HepG2 (cell line): ENCODE data around the gene GDF9. TPM values are rescaled to one million over a fixed set of nuclear protein-coding genes. Genes with fewer than 3 reads are reported as not detected.

Source experiments
- BRCA1 ChIP-seq: sonication (generic); formaldehyde crosslinking; IDR thresholded peaks from 2 replicates; pipeline ENCODE4 v1.4.0; 2020; ENCODE audit warnings: missing genetic modification reagents
- CEBPB ChIP-seq: IDR thresholded peaks from 2 replicates; pipeline ENCODE4 v1.6.1; 2011; ENCODE audit warnings: low read depth, low read length, improper control_type of control experiment, borderline replicate concordance
- ETV6 ChIP-seq: sonication (generic); formaldehyde crosslinking; conservative IDR thresholded peaks from 2 replicates; pipeline ENCODE4 v1.4.0; 2020; ENCODE audit warnings: missing genetic modification reagents
- HHEX ChIP-seq: IDR thresholded peaks from 2 replicates; pipeline ENCODE4 v1.6.1; 2016; ENCODE audit warnings: control low read depth
- HNRNPUL1 ChIP-seq: fragments of 200-400 bp; formaldehyde crosslinking; IDR thresholded peaks from 2 replicates; pipeline ENCODE4 v1.6.1; 2017; ENCODE audit warnings: low read depth, mild to moderate bottlenecking, low read length, moderate library complexity
- KDM3A ChIP-seq: IDR thresholded peaks from 2 replicates; pipeline ENCODE4 v1.6.1; 2018; ENCODE audit warnings: low read depth, missing compliant biosample characterization
- KDM4B ChIP-seq: sonication (generic); formaldehyde crosslinking; IDR thresholded peaks from 2 replicates; pipeline ENCODE4 v1.4.0; 2020; ENCODE audit warnings: missing genetic modification reagents
- NFE2L2 ChIP-seq: fragments of 150-350 bp; IDR thresholded peaks from 2 replicates; pipeline ENCODE4 v1.6.1; 2014; ENCODE audit warnings: low read length
- PHB2 ChIP-seq: fragments of 450-650 bp; IDR thresholded peaks from 2 replicates; pipeline ENCODE4 v1.6.1; 2018; ENCODE audit not compliant: partially characterized antibody
- POLR2A ChIP-seq, 2 experiments: IDR thresholded peaks; 2 replicates each; pipeline ENCODE4 v1.6.1; 2011; ENCODE audit warnings: low read depth in 2 of 2, low read length in 2 of 2, mild to moderate bottlenecking in 1 of 2, moderate library complexity in 1 of 2; ENCODE audit not compliant: insufficient read depth in 1 of 2
- RELA ChIP-seq: sonication (generic); formaldehyde crosslinking; IDR thresholded peaks from 2 replicates; pipeline ENCODE4 v1.4.0; 2020; ENCODE audit warnings: missing genetic modification reagents
- RFXAP ChIP-seq: sonication (generic); formaldehyde crosslinking; IDR thresholded peaks from 2 replicates; pipeline ENCODE4 v1.4.0; 2020; ENCODE audit warnings: missing genetic modification reagents, borderline replicate concordance
- SSRP1 ChIP-seq: IDR thresholded peaks from 2 replicates; pipeline ENCODE4 v1.6.1; 2016; ENCODE audit warnings: control low read depth
- THAP11 ChIP-seq: IDR thresholded peaks from 2 replicates; pipeline ENCODE4 v1.6.1; 2016; ENCODE audit warnings: missing biosample characterization, missing genetic modification reagents
- ZNF264 ChIP-seq: sonication (generic); formaldehyde crosslinking; IDR thresholded peaks from 2 replicates; pipeline ENCODE4 v1.4.0; 2020; ENCODE audit warnings: missing genetic modification reagents
- ZNF282 ChIP-seq: fragments of 450-650 bp; IDR thresholded peaks from 2 replicates; pipeline ENCODE4 v1.6.1; 2018; ENCODE audit not compliant: partially characterized antibody
- ZNF556 ChIP-seq: sonication (generic); formaldehyde crosslinking; IDR thresholded peaks from 2 replicates; pipeline ENCODE4 v1.4.0; 2020; ENCODE audit warnings: mild to moderate bottlenecking, missing genetic modification reagents, borderline replicate concordance
- ZNF746 ChIP-seq: sonication (generic); formaldehyde crosslinking; IDR thresholded peaks from 2 replicates; pipeline ENCODE4 v1.8.0; 2022; ENCODE audit warnings: mild to moderate bottlenecking, missing genetic modification reagents
- polyA plus RNA-seq, 8 experiments: library from polyadenylated mRNA; depleted of rRNA in 3 of 8; stranded (reverse) in 7 of 8; unstranded in 1 of 8; fragments of >200 nt; fragmentation: Illumina TruSeq in 4 of 8; extraction: Trizol in 4 of 8; gene quantifications; 2 replicates each; pipeline versions ENCODE4 v1.2.1 to v1.2.3, GENCODE V29; 2011 to 2016; ENCODE audit warnings: low read depth in 4 of 8, missing spikeins in 1 of 8, mixed read lengths in 1 of 8; ENCODE audit not compliant: insufficient read depth in 1 of 8
- total RNA-seq, 5 experiments: library from RNA; depleted of rRNA; stranded (reverse); fragments of >200 nt; fragmentation: Illumina TruSeq; extraction: Trizol; gene quantifications; 2 replicates each; pipeline ENCODE4 v1.2.3, GENCODE V29; 2016; ENCODE audit warnings: low read depth in 1 of 5
- TF ChIP-seq, protein P1 (sequence below): sonication (generic); formaldehyde crosslinking; conservative IDR thresholded peaks from 2 replicates; pipeline ENCODE4 v1.8.0; 2022; ENCODE audit warnings: mild to moderate bottlenecking, moderate library complexity, missing genetic modification reagents
- TF ChIP-seq, protein P2 (sequence below): sonication (generic); formaldehyde crosslinking; IDR thresholded peaks from 2 replicates; pipeline ENCODE4 v1.5.1; 2020; ENCODE audit warnings: mild to moderate bottlenecking, missing genetic modification reagents, moderate library complexity
- TF ChIP-seq, protein P3 (sequence below): sonication (generic); formaldehyde crosslinking; IDR thresholded peaks from 2 replicates; pipeline ENCODE4 v1.4.0; 2020; ENCODE audit warnings: mild to moderate bottlenecking, missing genetic modification reagents
- TF ChIP-seq, protein P4 (sequence below), 2 experiments: IDR thresholded peaks; 2 replicates each; pipeline ENCODE4 v1.6.1; 2011 to 2012; ENCODE audit warnings: low read length in 2 of 2, borderline replicate concordance in 1 of 2, low read depth in 1 of 2, mild to moderate bottlenecking in 1 of 2, moderate library complexity in 1 of 2

GDF9 gene
- total and polyA plus RNA-seq, 2 of the 13 experiments (the other 11 are each of a cell fraction or from before 2014, with no cell fraction given) = 0.33 to 0.38 TPM

DNA sequence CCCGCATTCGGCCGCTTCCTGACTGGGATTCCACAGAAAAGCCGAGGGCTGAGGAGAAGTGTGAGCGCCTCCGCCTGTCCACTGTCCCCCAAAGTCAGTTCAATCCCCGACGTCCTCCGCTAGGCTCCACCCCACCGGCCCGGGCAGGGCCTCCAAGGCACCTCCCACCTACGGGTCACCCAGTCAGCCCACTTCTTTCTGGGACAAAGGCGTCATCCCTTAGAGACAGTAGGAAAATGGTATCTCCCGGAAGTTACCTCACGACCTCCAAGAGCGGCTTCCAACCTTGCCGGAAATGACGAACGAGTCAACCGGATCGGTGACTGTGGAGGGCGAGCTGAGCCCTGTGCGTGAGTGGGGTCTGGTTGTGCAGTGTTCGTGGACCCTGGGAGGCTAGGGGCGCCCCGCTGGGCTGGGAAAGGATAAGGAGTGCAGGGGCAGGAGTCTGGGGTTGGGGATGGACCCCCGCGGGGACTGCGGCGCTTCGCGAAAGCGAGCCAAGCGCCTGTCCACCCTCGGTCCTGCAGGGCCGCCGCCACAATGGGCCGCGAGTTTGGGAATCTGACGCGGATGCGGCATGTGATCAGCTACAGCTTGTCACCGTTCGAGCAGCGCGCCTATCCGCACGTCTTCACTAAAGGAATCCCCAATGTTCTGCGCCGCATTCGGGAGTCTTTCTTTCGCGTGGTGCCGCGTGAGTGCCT, at the start of gene GDF9, which contains the start of gene UQCRQ (continued):
- TF ChIP-seq, protein P1, sequence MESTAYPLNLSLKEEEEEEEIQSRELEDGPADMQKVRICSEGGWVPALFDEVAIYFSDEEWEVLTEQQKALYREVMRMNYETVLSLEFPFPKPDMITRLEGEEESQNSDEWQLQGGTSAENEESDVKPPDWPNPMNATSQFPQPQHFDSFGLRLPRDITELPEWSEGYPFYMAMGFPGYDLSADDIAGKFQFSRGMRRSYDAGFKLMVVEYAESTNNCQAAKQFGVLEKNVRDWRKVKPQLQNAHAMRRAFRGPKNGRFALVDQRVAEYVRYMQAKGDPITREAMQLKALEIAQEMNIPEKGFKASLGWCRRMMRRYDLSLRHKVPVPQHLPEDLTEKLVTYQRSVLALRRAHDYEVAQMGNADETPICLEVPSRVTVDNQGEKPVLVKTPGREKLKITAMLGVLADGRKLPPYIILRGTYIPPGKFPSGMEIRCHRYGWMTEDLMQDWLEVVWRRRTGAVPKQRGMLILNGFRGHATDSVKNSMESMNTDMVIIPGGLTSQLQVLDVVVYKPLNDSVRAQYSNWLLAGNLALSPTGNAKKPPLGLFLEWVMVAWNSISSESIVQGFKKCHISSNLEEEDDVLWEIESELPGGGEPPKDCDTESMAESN = no peak
- no peak; the same call in 1 of the 2 replicates for TF ChIP-seq ZNF556 (CRISPR knock-in tag)
- peak; percentile 80 for TF ChIP-seq KDM4B (CRISPR knock-in tag)
- TF ChIP-seq HHEX (CRISPR knock-in tag) = no peak
- peak; percentile 72 for TF ChIP-seq ZNF746 (CRISPR knock-in tag)
- TF ChIP-seq ZNF282 = no peak
- TF ChIP-seq RFXAP (CRISPR knock-in tag) = peak; percentile 95
- peak; percentile 90 to 95 for TF ChIP-seq POLR2A (IDR thresholded peaks at IDR 0.05; ENCODE audit: insufficient read depth in 1 of 2, low read depth in 2 of 2, low read length in 2 of 2)
- TF ChIP-seq SSRP1 (CRISPR knock-in tag) = no peak
- TF ChIP-seq NFE2L2 = no peak
- TF ChIP-seq, protein P2, sequence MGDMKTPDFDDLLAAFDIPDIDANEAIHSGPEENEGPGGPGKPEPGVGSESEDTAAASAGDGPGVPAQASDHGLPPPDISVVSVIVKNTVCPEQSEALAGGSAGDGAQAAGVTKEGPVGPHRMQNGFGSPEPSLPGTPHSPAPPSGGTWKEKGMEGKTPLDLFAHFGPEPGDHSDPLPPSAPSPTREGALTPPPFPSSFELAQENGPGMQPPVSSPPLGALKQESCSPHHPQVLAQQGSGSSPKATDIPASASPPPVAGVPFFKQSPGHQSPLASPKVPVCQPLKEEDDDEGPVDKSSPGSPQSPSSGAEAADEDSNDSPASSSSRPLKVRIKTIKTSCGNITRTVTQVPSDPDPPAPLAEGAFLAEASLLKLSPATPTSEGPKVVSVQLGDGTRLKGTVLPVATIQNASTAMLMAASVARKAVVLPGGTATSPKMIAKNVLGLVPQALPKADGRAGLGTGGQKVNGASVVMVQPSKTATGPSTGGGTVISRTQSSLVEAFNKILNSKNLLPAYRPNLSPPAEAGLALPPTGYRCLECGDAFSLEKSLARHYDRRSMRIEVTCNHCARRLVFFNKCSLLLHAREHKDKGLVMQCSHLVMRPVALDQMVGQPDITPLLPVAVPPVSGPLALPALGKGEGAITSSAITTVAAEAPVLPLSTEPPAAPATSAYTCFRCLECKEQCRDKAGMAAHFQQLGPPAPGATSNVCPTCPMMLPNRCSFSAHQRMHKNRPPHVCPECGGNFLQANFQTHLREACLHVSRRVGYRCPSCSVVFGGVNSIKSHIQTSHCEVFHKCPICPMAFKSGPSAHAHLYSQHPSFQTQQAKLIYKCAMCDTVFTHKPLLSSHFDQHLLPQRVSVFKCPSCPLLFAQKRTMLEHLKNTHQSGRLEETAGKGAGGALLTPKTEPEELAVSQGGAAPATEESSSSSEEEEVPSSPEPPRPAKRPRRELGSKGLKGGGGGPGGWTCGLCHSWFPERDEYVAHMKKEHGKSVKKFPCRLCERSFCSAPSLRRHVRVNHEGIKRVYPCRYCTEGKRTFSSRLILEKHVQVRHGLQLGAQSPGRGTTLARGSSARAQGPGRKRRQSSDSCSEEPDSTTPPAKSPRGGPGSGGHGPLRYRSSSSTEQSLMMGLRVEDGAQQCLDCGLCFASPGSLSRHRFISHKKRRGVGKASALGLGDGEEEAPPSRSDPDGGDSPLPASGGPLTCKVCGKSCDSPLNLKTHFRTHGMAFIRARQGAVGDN (CRISPR knock-in tag) = peak; percentile 97
- no peak for TF ChIP-seq PHB2
- TF ChIP-seq, protein P3, sequence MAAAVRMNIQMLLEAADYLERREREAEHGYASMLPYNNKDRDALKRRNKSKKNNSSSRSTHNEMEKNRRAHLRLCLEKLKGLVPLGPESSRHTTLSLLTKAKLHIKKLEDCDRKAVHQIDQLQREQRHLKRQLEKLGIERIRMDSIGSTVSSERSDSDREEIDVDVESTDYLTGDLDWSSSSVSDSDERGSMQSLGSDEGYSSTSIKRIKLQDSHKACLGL (CRISPR knock-in tag) = peak; percentile 70; the same call in 1 of the 2 replicates
- peak; percentile 18; the same call in 1 of the 2 replicates for TF ChIP-seq CEBPB
- no peak for TF ChIP-seq HNRNPUL1
- TF ChIP-seq ZNF264 (CRISPR knock-in tag) = peak; percentile 73; the same call in 1 of the 2 replicates
- TF ChIP-seq KDM3A (CRISPR knock-in tag) = no peak; the same call in 1 of the 2 replicates
- TF ChIP-seq BRCA1 (CRISPR knock-in tag) = no peak; the same call in 1 of the 2 replicates
- TF ChIP-seq, protein P4, sequence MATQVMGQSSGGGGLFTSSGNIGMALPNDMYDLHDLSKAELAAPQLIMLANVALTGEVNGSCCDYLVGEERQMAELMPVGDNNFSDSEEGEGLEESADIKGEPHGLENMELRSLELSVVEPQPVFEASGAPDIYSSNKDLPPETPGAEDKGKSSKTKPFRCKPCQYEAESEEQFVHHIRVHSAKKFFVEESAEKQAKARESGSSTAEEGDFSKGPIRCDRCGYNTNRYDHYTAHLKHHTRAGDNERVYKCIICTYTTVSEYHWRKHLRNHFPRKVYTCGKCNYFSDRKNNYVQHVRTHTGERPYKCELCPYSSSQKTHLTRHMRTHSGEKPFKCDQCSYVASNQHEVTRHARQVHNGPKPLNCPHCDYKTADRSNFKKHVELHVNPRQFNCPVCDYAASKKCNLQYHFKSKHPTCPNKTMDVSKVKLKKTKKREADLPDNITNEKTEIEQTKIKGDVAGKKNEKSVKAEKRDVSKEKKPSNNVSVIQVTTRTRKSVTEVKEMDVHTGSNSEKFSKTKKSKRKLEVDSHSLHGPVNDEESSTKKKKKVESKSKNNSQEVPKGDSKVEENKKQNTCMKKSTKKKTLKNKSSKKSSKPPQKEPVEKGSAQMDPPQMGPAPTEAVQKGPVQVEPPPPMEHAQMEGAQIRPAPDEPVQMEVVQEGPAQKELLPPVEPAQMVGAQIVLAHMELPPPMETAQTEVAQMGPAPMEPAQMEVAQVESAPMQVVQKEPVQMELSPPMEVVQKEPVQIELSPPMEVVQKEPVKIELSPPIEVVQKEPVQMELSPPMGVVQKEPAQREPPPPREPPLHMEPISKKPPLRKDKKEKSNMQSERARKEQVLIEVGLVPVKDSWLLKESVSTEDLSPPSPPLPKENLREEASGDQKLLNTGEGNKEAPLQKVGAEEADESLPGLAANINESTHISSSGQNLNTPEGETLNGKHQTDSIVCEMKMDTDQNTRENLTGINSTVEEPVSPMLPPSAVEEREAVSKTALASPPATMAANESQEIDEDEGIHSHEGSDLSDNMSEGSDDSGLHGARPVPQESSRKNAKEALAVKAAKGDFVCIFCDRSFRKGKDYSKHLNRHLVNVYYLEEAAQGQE (IDR thresholded peaks at IDR 0.05; ENCODE audit: borderline replicate concordance in 1 of 2, low read depth in 1 of 2, low read length in 2 of 2) = no peak; a peak in 1 of 4 replicates
- 0 out of 2 replicates have a peak, but pooled peaks have one; percentile 23 for TF ChIP-seq ETV6 (CRISPR knock-in tag)
- TF ChIP-seq THAP11 (CRISPR knock-in tag) = peak; percentile 91
- no peak for TF ChIP-seq RELA (CRISPR knock-in tag)
